GM23338 (cell line): ENCODE measurements around the gene PCDHGA4. TPM values are rescaled to one million over a fixed set of nuclear protein-coding genes. Genes with fewer than 3 reads are reported as not detected.
A peak's percentile ranks its signal among the peaks of the same experiment; 100 is the strongest.

Experiments
- ATAC-seq: fragments of 200-7000 bp; cut with Tn5 transposase; 3 replicates; pipeline ENCODE4 v1.9.1; 2020
- DNase-seq: peaks from one replicate; pipeline ENCODE4 v3.0.0-alpha.2; 2015; ENCODE audit warnings: low spot score
- H2AFZ ChIP-seq: fragments of 200-600 bp; sonication (generic); 2 replicates; pipeline ENCODE4 v1.8.0; 2016; ENCODE audit warnings: antibody characterized with exemption, mild to moderate bottlenecking, moderate library complexity
- H3F3A ChIP-seq: fragments of 200-600 bp; sonication (generic); replicated peaks from 2 replicates; pipeline ENCODE4 v1.8.0; 2017; ENCODE audit warnings: antibody characterized with exemption, mixed run types, low read depth
- H3K27ac ChIP-seq: fragments of 200-600 bp; sonication (generic); 2 replicates; pipeline ENCODE4 v1.6.1; 2016; ENCODE audit warnings: low read depth
- H3K27me3 ChIP-seq: fragments of 200-600 bp; sonication (generic); 2 replicates; pipeline ENCODE4 v1.8.0; 2016; ENCODE audit warnings: mild to moderate bottlenecking, mixed run types, moderate library complexity; ENCODE audit not compliant: insufficient read depth
- H3K36me3 ChIP-seq: fragments of 200-600 bp; sonication (generic); 2 replicates; pipeline ENCODE4 v1.8.0; 2016; ENCODE audit warnings: mild to moderate bottlenecking; ENCODE audit not compliant: insufficient read depth
- H3K4me1 ChIP-seq: fragments of 200-600 bp; sonication (generic); 2 replicates; pipeline ENCODE4 v1.8.0; 2016; ENCODE audit warnings: mild to moderate bottlenecking, moderate library complexity; ENCODE audit not compliant: insufficient read depth
- H3K4me2 ChIP-seq: fragments of 200-600 bp; sonication (generic); 2 replicates; pipeline ENCODE4 v1.7.1; 2017; ENCODE audit warnings: mixed run types
- H3K4me3 ChIP-seq: fragments of 200-600 bp; sonication (generic); 2 replicates; pipeline ENCODE4 v1.6.1; 2016; ENCODE audit warnings: mixed run types
- H3K79me2 ChIP-seq: fragments of 200-600 bp; sonication (generic); replicated peaks from 2 replicates; pipeline ENCODE4 v1.8.0; 2017; ENCODE audit warnings: mild to moderate bottlenecking; ENCODE audit not compliant: insufficient read depth
- H3K9me2 ChIP-seq: fragments of 200-600 bp; sonication (generic); 2 replicates; pipeline ENCODE4 v1.8.0; 2017; ENCODE audit not compliant: insufficient read depth
- H4K20me1 ChIP-seq: fragments of 200-600 bp; sonication (generic); replicated peaks from 2 replicates; pipeline ENCODE4 v1.8.0; 2017; ENCODE audit warnings: mild to moderate bottlenecking; ENCODE audit not compliant: insufficient read depth
- H3K27ac Mint-ChIP-seq: 2 replicates; pipeline ENCODE4 v1.8.0; 2020; ENCODE audit warnings: inconsistent platforms, mild to moderate bottlenecking, moderate library complexity, mixed read lengths
- H3K27me3 Mint-ChIP-seq: 3 replicates; pipeline ENCODE4 v1.8.0; 2022; ENCODE audit warnings: low read depth, mild to moderate bottlenecking, moderate library complexity, mixed read lengths, inconsistent platforms; ENCODE audit not compliant: insufficient read depth, poor library complexity
- H3K36me3 Mint-ChIP-seq: 3 replicates; pipeline ENCODE4 v1.8.0; 2021; ENCODE audit warnings: low read depth, mild to moderate bottlenecking, inconsistent platforms, moderate library complexity, mixed read lengths
- H3K4me1 Mint-ChIP-seq: 3 replicates; pipeline ENCODE4 v1.8.0; 2020; ENCODE audit warnings: mild to moderate bottlenecking, inconsistent platforms, mixed read lengths
- H3K4me3 Mint-ChIP-seq: 3 replicates; pipeline ENCODE4 v1.8.0; 2021; ENCODE audit warnings: moderate library complexity, mild to moderate bottlenecking, inconsistent platforms, mixed read lengths
- H3K9me3 Mint-ChIP-seq: 3 replicates; pipeline ENCODE4 v1.8.0; 2020; ENCODE audit warnings: moderate library complexity, mild to moderate bottlenecking, inconsistent platforms, mixed read lengths
- JUNB ChIP-seq: IDR thresholded peaks from one replicate; pipeline ENCODE4 v1.6.1; 2016; ENCODE audit warnings: antibody characterized with exemption; ENCODE audit not compliant: unreplicated experiment
- POLR2AphosphoS5 ChIP-seq: IDR thresholded peaks from 2 replicates; pipeline ENCODE4 v1.6.1; 2016; ENCODE audit warnings: antibody characterized with exemption, low read depth
- polyA plus RNA-seq: library from polyadenylated mRNA; unstranded; fragments of >200 nt; fragmentation: Nextera tagmentation; extraction: Ambion mirVana; gene quantifications from 2 replicates; pipeline ENCODE4 v1.2.1, GENCODE V29; 2016
- total RNA-seq: library from RNA; depleted of rRNA; stranded (reverse); fragments of >200 nt; shearing (Covaris generic); gene quantifications from 2 replicates; pipeline ENCODE4 v1.2.3, GENCODE V29; 2014
- TF ChIP-seq, protein P1 (sequence below): fragments of 250-450 bp; sonication (Bioruptor Pico); IDR thresholded peaks from 2 replicates; pipeline ENCODE4 v1.5.0; 2020; ENCODE audit warnings: mild to moderate bottlenecking, moderate library complexity
- TF ChIP-seq, protein P2 (sequence below), 2 experiments: fragments of 200-600 bp in 1 of 2; sonication (generic) in 1 of 2; conservative IDR thresholded peaks; 2 replicates each; pipeline versions ENCODE4 v1.5.1 to v1.6.1; 2016 to 2017; ENCODE audit warnings: antibody characterized with exemption in 2 of 2, low read depth in 2 of 2, mild to moderate bottlenecking in 2 of 2, moderate library complexity in 1 of 2

PCDHGA4 gene
- total and polyA plus RNA-seq, 2 experiments from 2014 or later = 0.99 to 7.2 TPM

DNA sequence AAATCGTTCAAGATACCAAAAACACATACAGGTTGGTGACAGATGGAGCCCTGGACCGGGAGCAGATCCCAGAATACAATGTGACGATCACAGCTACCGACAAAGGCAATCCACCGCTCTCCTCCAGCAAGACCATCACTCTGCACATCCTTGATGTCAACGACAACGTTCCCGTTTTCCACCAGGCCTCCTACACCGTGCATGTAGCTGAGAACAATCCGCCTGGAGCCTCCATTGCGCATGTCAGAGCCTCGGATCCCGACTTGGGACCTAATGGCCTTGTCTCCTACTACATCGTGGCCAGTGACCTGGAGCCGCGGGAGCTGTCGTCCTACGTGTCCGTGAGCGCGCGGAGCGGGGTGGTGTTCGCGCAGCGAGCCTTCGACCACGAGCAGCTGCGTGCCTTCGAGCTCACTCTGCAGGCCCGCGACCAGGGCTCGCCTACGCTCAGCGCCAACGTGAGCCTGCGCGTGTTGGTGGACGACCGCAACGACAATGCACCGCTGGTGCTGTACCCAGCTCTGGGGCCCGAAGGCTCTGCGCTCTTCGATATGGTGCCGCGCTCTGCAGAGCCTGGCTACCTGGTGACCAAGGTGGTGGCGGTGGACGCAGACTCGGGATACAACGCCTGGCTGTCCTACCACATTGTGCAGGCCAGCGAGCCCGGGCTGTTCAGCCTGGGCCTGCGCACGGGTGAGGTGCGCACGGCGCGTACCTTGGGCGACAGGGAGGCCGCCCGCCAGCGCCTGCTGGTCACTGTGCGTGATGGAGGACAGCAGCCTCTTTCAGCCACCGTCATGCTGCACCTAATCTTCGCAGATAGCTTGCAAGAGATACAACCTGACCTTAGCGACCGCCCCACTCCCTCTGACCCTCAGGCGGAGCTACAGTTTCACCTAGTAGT lies 17.0 kb downstream of the PCDHGA4 start (continued):
- TF ChIP-seq, protein P1, sequence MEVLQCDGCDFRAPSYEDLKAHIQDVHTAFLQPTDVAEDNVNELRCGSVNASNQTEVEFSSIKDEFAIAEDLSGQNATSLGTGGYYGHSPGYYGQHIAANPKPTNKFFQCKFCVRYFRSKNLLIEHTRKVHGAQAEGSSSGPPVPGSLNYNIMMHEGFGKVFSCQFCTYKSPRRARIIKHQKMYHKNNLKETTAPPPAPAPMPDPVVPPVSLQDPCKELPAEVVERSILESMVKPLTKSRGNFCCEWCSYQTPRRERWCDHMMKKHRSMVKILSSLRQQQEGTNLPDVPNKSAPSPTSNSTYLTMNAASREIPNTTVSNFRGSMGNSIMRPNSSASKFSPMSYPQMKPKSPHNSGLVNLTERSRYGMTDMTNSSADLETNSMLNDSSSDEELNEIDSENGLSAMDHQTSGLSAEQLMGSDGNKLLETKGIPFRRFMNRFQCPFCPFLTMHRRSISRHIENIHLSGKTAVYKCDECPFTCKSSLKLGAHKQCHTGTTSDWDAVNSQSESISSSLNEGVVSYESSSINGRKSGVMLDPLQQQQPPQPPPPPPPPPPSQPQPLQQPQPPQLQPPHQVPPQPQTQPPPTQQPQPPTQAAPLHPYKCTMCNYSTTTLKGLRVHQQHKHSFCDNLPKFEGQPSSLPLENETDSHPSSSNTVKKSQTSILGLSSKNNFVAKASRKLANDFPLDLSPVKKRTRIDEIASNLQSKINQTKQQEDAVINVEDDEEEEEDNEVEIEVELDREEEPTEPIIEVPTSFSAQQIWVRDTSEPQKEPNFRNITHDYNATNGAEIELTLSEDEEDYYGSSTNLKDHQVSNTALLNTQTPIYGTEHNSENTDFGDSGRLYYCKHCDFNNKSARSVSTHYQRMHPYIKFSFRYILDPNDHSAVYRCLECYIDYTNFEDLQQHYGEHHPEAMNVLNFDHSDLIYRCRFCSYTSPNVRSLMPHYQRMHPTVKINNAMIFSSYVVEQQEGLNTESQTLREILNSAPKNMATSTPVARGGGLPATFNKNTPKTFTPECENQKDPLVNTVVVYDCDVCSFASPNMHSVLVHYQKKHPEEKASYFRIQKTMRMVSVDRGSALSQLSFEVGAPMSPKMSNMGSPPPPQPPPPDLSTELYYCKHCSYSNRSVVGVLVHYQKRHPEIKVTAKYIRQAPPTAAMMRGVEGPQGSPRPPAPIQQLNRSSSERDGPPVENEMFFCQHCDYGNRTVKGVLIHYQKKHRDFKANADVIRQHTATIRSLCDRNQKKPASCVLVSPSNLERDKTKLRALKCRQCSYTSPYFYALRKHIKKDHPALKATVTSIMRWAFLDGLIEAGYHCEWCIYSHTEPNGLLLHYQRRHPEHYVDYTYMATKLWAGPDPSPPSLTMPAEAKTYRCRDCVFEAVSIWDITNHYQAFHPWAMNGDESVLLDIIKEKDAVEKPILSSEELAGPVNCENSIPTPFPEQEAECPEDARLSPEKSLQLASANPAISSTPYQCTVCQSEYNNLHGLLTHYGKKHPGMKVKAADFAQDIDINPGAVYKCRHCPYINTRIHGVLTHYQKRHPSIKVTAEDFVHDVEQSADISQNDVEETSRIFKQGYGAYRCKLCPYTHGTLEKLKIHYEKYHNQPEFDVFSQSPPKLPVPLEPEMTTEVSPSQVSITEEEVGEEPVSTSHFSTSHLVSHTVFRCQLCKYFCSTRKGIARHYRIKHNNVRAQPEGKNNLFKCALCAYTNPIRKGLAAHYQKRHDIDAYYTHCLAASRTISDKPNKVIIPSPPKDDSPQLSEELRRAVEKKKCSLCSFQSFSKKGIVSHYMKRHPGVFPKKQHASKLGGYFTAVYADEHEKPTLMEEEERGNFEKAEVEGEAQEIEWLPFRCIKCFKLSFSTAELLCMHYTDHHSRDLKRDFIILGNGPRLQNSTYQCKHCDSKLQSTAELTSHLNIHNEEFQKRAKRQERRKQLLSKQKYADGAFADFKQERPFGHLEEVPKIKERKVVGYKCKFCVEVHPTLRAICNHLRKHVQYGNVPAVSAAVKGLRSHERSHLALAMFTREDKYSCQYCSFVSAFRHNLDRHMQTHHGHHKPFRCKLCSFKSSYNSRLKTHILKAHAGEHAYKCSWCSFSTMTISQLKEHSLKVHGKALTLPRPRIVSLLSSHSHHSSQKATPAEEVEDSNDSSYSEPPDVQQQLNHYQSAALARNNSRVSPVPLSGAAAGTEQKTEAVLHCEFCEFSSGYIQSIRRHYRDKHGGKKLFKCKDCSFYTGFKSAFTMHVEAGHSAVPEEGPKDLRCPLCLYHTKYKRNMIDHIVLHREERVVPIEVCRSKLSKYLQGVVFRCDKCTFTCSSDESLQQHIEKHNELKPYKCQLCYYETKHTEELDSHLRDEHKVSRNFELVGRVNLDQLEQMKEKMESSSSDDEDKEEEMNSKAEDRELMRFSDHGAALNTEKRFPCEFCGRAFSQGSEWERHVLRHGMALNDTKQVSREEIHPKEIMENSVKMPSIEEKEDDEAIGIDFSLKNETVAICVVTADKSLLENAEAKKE (CRISPR knock-in tag) = no peak

DNA sequence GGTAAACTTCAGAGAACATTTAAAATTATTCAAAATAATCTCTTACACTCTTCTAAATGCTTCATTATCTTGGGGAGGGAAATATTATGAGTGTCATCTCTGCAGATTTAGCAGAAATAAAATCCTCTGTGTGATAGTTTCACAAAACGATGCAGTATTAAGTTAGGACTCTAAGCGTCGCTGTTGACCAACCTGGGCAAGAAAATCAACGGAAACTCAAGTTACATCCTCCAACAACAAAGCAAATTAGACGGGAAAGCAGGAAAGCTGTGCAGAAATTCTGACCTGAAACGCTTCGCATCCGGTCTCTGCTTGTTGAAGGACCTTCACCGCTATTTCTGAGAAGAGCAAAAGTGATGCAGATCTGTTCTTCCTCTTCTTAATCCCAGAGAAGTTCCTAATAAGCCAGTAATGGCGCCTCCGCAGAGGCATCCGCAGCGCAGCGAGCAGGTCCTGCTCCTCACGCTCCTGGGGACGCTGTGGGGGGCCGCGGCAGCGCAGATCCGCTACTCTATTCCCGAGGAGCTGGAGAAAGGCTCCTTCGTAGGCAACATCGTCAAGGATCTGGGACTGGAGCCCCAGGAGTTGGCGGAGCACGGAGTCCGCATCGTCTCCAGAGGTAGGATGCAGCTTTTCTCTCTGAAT lies 19.0 kb downstream of the PCDHGA4 start, which contains the start of gene PCDHGA6:
Gene PCDHGA6, plus strand, starts transcription at position 219 of the 645 bp plus-strand sequence. Its CDS starts 193 bp downstream, at position 412.
- Histone ChIP-seq H3K36me3 (no peaks in the 10 kb centered on the region), H3K4me2 (0 out of 2 replicates have a peak within 1 kb of the TSS, but pooled peaks have one; percentile 8), H3K79me2 (no peaks in the 10 kb centered on the region), H3K4me3 (no peak within 1 kb of the TSS), H4K20me1 (no peaks in the 10 kb centered on the region), H3K27me3 (no peaks in the 10 kb centered on the region), H3K4me1 (no peaks in the 10 kb centered on the region), H3K9me2 (no peaks in the 10 kb centered on the region), H3K27ac (no peak within 1 kb of the TSS), H2AFZ (no peak within 1 kb of the TSS), H3F3A (no peaks in the 10 kb centered on the region)
- peaks cover 71% of the 10 kb centered on the region for H3K9me3 Mint-ChIP-seq
- H3K36me3 Mint-ChIP-seq = peaks cover 64% of the 10 kb centered on the region
- H3K27me3 Mint-ChIP-seq = peaks cover 6% of the 10 kb centered on the region
- no peak within 1 kb of the TSS for H3K27ac Mint-ChIP-seq
- H3K4me1 Mint-ChIP-seq = peaks cover 2% of the 10 kb centered on the region; the same call in 1 of the 3 replicates
- H3K4me3 Mint-ChIP-seq = peak within 1 kb of the TSS; percentile 38; the same call in 2 of the 3 replicates
- ATAC-seq = no peak; the same call in 2 of the 3 replicates
- peak; percentile 44 for DNase-seq
- TF ChIP-seq JUNB (no peak), POLR2AphosphoS5 (no peak)
- TF ChIP-seq, protein P1 (CRISPR knock-in tag) = no peak
- TF ChIP-seq, protein P2, sequence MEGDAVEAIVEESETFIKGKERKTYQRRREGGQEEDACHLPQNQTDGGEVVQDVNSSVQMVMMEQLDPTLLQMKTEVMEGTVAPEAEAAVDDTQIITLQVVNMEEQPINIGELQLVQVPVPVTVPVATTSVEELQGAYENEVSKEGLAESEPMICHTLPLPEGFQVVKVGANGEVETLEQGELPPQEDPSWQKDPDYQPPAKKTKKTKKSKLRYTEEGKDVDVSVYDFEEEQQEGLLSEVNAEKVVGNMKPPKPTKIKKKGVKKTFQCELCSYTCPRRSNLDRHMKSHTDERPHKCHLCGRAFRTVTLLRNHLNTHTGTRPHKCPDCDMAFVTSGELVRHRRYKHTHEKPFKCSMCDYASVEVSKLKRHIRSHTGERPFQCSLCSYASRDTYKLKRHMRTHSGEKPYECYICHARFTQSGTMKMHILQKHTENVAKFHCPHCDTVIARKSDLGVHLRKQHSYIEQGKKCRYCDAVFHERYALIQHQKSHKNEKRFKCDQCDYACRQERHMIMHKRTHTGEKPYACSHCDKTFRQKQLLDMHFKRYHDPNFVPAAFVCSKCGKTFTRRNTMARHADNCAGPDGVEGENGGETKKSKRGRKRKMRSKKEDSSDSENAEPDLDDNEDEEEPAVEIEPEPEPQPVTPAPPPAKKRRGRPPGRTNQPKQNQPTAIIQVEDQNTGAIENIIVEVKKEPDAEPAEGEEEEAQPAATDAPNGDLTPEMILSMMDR (conservative IDR thresholded peaks at IDR 0.05; ENCODE audit: low read depth in 2 of 2) = peak; percentile 43 to 47
